ENCODE results near the gene APOBEC3A.
"Not testable (repeated sequence)": the region's sequence is repeated elsewhere in the genome, so short reads cannot be mapped to it uniquely, and the experiment has no call there.

APOBEC3A gene

GRCh38 chr22:38974826-38975175 is 17.4 kb downstream of the APOBEC3A start:
- Histone ChIP-seq H3K4me1 (peaks cover 0 to 37% (median 4%) of the 10 kb centered on the region in 10 experiments; a peak in 9 of 20 replicates), H3K9me3 (replicated peaks in 1 of 11) (peaks cover 6 to 23% (median 12%) of the 10 kb centered on the region in 11 experiments; a peak in 17 of 22 replicates), H3K4me2 (no peak overlapping the region), H3K27me3 (no peaks in the 10 kb centered on the region), H4K20me1 (no peaks in the 10 kb centered on the region), H3K36me3 (no peaks in the 10 kb centered on the region), H3K4me3 (no peak overlapping the region), H3K27ac (no peak overlapping the region), H3K9ac (no peak overlapping the region)
- TF ChIP-seq Cebpa-rat (IDR thresholded peaks at IDR 0.05): no peak

- not testable (repeated sequence) for H3K27me3 ChIP-seq, H3K4me2 ChIP-seq, H3K4me3 ChIP-seq, H4K20me1 ChIP-seq, H3K36me3 ChIP-seq, H3K27ac ChIP-seq, H3K9ac ChIP-seq
- peaks cover 14 to 29% (median 17%) of the 10 kb centered on the region in 10 experiments for H3K4me1 ChIP-seq
- H3K9me3 ChIP-seq (replicated peaks in 1 of 11): peaks cover 6 to 23% (median 12%) of the 10 kb centered on the region in 11 experiments; a peak in 17 of 22 replicates
Measured at GRCh38 chr22:38977289-38977688, 19.9 kb downstream of the APOBEC3A start.

GRCh38 chr22:38980587-38980986 is 23.2 kb downstream of the APOBEC3A start:
- peaks cover 20 to 46% (median 32%) of the 10 kb centered on the region in 11 experiments for H3K9me3 ChIP-seq (replicated peaks in 1 of 11)
- peak overlapping the region in 5 of 11 experiments; percentile 78 to 81 (median 80); a peak in 5 of 22 replicates for H3K4me2 ChIP-seq
- H3K27me3 ChIP-seq, H3K9ac ChIP-seq, H3K27ac ChIP-seq, H3K36me3 ChIP-seq, H4K20me1 ChIP-seq, H3K4me3 ChIP-seq: not testable (repeated sequence)
- H3K4me1 ChIP-seq: peaks cover 23 to 36% (median 31%) of the 10 kb centered on the region in 10 experiments

- H3K4me1 ChIP-seq: peaks cover 23 to 36% (median 31%) of the 10 kb centered on the region in 10 experiments
- peak overlapping the region in 9 of 10 experiments; percentile 14 to 56 (median 34); a peak in 12 of 20 replicates for H3K4me3 ChIP-seq
- peak overlapping the region in 9 of 11 experiments; percentile 24 to 72 (median 53); a peak in 13 of 22 replicates for H3K9ac ChIP-seq
- H3K27me3 ChIP-seq: no peaks in the 10 kb centered on the region
- peak overlapping the region; percentile 78 to 85 (median 81) for H3K4me2 ChIP-seq
- peak overlapping the region in 9 of 11 experiments; percentile 42 to 76 (median 63); a peak in 13 of 22 replicates for H3K27ac ChIP-seq
- peaks cover 13 to 39% (median 25%) of the 10 kb centered on the region in 11 experiments for H3K9me3 ChIP-seq (replicated peaks in 1 of 11)
- no peaks in the 10 kb centered on the region; a peak in 1 of 22 replicates for H3K36me3 ChIP-seq
- no peak for TF ChIP-seq Cebpa-rat (IDR thresholded peaks at IDR 0.05)
- no peaks in the 10 kb centered on the region for H4K20me1 ChIP-seq
Measured at GRCh38 chr22:38981005-38981991, 23.9 kb downstream of the APOBEC3A start.

- Histone ChIP-seq H3K9me3 (replicated peaks in 1 of 11) (peaks cover 11 to 29% (median 20%) of the 10 kb centered on the region in 11 experiments), H3K4me1 (peaks cover 23 to 36% (median 31%) of the 10 kb centered on the region in 10 experiments), H3K9ac (peak within 1 kb of the TSS in 10 of 11 experiments; percentile 24 to 72 (median 54); a peak in 17 of 22 replicates), H3K4me2 (peak within 1 kb of the TSS; percentile 78 to 85 (median 81)), H3K27me3 (no peaks in the 10 kb centered on the region), H3K36me3 (no peaks in the 10 kb centered on the region; a peak in 1 of 22 replicates), H4K20me1 (no peaks in the 10 kb centered on the region), H3K4me3 (peak within 1 kb of the TSS; percentile 14 to 56 (median 34); a peak in 15 of 20 replicates), H3K27ac (peak within 1 kb of the TSS in 9 of 11 experiments; percentile 42 to 76 (median 63); a peak in 15 of 22 replicates)
- no peak for TF ChIP-seq Cebpa-rat (IDR thresholded peaks at IDR 0.05)
Measured at GRCh38 chr22:38981992-38982927, 24.9 kb downstream of the APOBEC3A start, which contains the start of gene APOBEC3B. Gene APOBEC3B, plus strand, starts transcription at chr22:38982347. Its CDS starts 107 bp downstream, at chr22:38982454.

- peaks cover 11 to 25% (median 20%) of the 10 kb centered on the region in 11 experiments for H3K9me3 ChIP-seq (replicated peaks in 1 of 11)
- H3K27me3 ChIP-seq: no peaks in the 10 kb centered on the region
- H3K4me3 ChIP-seq: no peak overlapping the region
- H3K36me3 ChIP-seq: no peaks in the 10 kb centered on the region; a peak in 1 of 22 replicates
- no peak overlapping the region for H3K9ac ChIP-seq
- H3K4me2 ChIP-seq: peak overlapping the region in 2 of 11 experiments; percentile 36 to 42; a peak in 2 of 22 replicates
- peaks cover 38 to 50% (median 41%) of the 10 kb centered on the region in 10 experiments for H3K4me1 ChIP-seq
- no peak for TF ChIP-seq Cebpa-rat (IDR thresholded peaks at IDR 0.05)
- H4K20me1 ChIP-seq: no peaks in the 10 kb centered on the region
- H3K27ac ChIP-seq: no peak overlapping the region
Measured at GRCh38 chr22:38984224-38984623, 26.8 kb downstream of the APOBEC3A start.

GRCh38 chr22:38984784-38985757 is 27.7 kb downstream of the APOBEC3A start:
- H3K4me3 ChIP-seq, H3K9ac ChIP-seq, H3K27ac ChIP-seq, H3K27me3 ChIP-seq, H3K36me3 ChIP-seq, H4K20me1 ChIP-seq: not testable (repeated sequence)
- Histone ChIP-seq H3K9me3 (replicated peaks in 1 of 11) (peaks cover 11 to 25% (median 20%) of the 10 kb centered on the region in 11 experiments), H3K4me2 (peak overlapping the region in 9 of 11 experiments; percentile 14 to 57 (median 31); a peak in 13 of 22 replicates), H3K4me1 (peaks cover 46 to 58% (median 50%) of the 10 kb centered on the region in 10 experiments)

All from BLaER1 treated with 17β-estradiol and CSF1 and Interleukin-3, amounts not matched to agents 10 nM and 100 nM (cell line).